Activated naive CD8-positive, alpha-beta T cell treated with anti-CD3 and anti-CD28 coated beads for 36 hours (primary cell): ENCODE measurements around the gene LRP6. TPM values are rescaled to one million over a fixed set of nuclear protein-coding genes. Genes with fewer than 3 reads are reported as not detected.
"Not testable (repeated sequence)": the region's sequence is repeated elsewhere in the genome, so short reads cannot be mapped to it uniquely, and the experiment has no call there.

Source experiments
- DNase-seq: peaks from one replicate; pipeline ENCODE4 v3.0.0; 2021
- H3K27ac Mint-ChIP-seq: one replicate; pipeline ENCODE4 v1.8.0; 2022; ENCODE audit warnings: mild to moderate bottlenecking, moderate library complexity, mixed read lengths
- H3K27me3 Mint-ChIP-seq: one replicate; pipeline ENCODE4 v1.8.0; 2022; ENCODE audit warnings: mild to moderate bottlenecking, mixed read lengths
- H3K36me3 Mint-ChIP-seq: one replicate; pipeline ENCODE4 v1.8.0; 2021; ENCODE audit warnings: mild to moderate bottlenecking, mixed read lengths
- H3K4me1 Mint-ChIP-seq: one replicate; pipeline ENCODE4 v1.8.0; 2021; ENCODE audit warnings: mixed read lengths
- H3K4me3 Mint-ChIP-seq: one replicate; pipeline ENCODE4 v1.8.0; 2022; ENCODE audit warnings: mild to moderate bottlenecking, moderate library complexity, mixed read lengths
- H3K9me3 Mint-ChIP-seq: one replicate; pipeline ENCODE4 v1.8.0; 2022; ENCODE audit warnings: mixed read lengths
- total RNA-seq, 2 experiments: library from RNA; stranded (reverse); gene quantifications; one replicate each; pipeline ENCODE4 v1.2.3, GENCODE V29; 2021

LRP6 gene
- total RNA-seq, 2 experiments from 2014 or later = 2.9 to 4.6 TPM

DNA sequence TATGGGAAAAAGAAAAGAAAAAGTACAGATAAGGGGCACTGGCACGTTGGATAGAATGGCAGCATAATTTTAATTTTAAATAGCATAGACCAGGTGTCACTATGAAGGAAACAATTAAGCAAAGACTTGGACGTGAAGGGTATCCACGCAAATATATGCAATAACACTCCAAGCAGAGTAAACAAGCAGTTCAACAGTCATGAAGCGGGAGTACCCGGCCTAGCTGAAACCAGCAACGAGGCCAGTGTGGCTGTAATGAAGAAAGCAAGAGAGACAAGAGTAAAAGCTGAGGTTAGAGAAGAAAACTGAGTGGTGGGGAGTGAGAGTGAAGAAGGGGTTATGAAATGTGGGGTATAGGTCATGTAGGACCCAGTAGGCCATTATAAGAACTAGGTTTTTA, 110.7 kb downstream of the LRP6 start:
- Mint-ChIP-seq H3K9me3 (no peaks in the 10 kb centered on the region), H3K4me3 (no peak overlapping the region), H3K27ac (no peak overlapping the region), H3K36me3 (no peaks in the 10 kb centered on the region), H3K4me1 (no peaks in the 10 kb centered on the region), H3K27me3 (no peaks in the 10 kb centered on the region)
- no peak for DNase-seq

DNA sequence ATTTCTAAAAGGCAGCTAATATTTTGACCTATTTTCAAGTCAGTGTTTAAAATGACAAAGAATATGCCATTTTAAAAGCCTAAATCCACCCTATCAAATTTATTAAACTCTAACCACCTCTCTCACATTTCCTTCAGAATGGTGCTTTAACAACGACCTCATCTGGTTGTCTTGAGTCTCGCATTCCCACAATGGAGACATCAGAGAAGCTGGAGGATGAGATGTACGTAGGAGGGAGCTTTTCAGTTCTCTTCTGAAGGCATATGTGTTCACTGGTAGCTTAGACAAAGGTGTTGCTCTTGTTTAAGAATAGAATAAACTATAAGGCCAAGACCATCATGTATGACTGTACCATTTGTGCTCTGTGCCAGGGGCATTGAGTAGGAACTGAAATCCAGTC, 113.2 kb downstream of the LRP6 start:
- H3K27ac Mint-ChIP-seq = no peak overlapping the region
- H3K4me3 Mint-ChIP-seq = no peak overlapping the region
- H3K9me3 Mint-ChIP-seq = no peaks in the 10 kb centered on the region
- no peaks in the 10 kb centered on the region for H3K4me1 Mint-ChIP-seq
- no peaks in the 10 kb centered on the region for H3K27me3 Mint-ChIP-seq
- no peak for DNase-seq
- H3K36me3 Mint-ChIP-seq = no peaks in the 10 kb centered on the region

DNA sequence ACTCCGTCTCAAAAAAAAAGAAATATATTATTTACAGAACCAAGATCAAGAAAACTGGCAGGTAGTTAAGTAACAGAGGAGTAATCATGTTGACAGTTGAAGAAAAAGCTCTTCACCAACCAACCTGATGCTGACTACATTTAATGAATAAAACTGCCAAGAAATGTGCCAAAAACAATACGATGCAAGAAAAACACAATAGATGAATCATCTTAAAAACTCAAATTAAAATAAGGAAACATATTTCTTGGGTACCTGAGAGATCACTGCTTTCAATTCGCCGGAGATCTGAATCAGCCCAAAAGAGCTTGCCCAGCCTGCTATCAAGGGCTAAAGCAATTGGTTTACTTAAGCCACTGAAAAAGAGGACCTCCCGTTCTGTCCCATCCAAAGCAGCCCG, 119.7 kb downstream of the LRP6 start:
- Mint-ChIP-seq H3K9me3 (no peaks in the 10 kb centered on the region), H3K27ac (no peak overlapping the region), H3K4me1 (no peaks in the 10 kb centered on the region), H3K27me3 (no peaks in the 10 kb centered on the region), H3K36me3 (no peaks in the 10 kb centered on the region), H3K4me3 (no peak overlapping the region)
- no peak for DNase-seq

GRCh38 chr12:12144531-12144930, 122.3 kb downstream of the LRP6 start:
- H3K4me3 Mint-ChIP-seq, H3K4me1 Mint-ChIP-seq, H3K27me3 Mint-ChIP-seq, H3K36me3 Mint-ChIP-seq, H3K27ac Mint-ChIP-seq, H3K9me3 Mint-ChIP-seq, DNase-seq: not testable (repeated sequence)

DNA sequence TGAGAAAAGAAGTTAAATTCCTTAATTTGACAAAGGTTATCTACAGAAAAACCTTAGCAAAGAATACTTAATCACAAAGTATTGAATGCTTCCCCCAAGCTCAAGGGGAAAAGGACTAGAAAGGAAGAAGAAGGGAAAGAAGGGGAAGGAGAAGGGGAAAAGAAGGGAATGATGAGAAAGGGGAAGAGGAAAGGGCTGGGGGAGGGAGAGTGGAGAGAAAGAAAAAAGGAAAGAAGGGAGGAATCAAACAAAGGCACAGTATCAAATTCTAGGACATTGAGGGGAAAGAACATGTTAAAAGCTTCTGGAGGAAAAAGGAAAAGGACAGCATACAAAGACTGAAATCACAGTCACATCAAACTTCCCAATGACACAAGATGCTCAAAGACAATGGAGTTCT, 125.8 kb downstream of the LRP6 start:
- Mint-ChIP-seq H3K27ac (no peak overlapping the region), H3K27me3 (peaks cover 4% of the 10 kb centered on the region), H3K36me3 (no peaks in the 10 kb centered on the region), H3K4me1 (no peaks in the 10 kb centered on the region), H3K4me3 (no peak overlapping the region), H3K9me3 (no peaks in the 10 kb centered on the region)
- no peak for DNase-seq

DNA sequence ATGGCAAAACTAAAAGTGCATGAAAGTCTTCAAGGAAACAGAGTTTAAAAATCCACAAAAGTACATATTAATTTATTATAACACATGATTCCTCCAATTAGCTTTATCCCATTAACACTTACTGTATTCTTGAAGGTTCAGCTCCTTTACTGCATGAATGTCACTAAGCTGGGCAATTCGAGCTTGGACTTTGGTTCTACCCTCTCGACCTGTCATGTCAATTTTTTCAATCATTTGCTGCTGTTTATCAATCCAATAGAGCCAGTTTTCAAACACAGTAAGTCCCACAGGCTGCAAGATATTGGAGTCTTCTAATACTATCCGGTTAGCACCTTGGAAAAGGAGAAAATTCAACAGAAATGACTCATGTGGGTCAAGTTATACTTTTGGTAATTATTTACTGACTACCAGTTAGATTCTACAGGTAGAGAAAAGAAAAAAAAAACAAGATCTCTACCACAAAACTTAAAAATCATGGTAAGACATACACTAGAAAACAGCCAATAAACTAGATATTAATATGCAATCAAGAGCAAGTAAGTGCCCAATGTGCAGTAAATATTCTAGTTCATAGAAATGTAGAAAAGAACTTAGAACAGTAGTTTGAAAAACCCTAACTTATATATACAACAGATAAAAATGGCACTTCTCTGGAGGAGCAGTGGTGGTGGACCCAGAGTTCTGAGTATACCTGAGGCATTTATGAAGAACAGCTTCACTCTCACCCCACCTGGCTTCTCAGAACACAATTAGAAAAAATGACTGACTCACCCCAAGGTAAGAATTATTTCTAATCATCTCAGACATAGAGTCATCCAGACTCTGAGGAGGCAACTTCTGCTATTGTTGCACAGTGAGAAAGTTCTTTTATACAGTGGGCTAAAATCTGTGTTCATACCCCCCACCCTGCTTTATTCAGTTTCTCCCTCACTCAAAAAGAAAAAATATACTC, 128.4 kb downstream of the LRP6 start:
- H3K27me3 Mint-ChIP-seq = peaks cover 4% of the 10 kb centered on the region
- no peak overlapping the region for H3K27ac Mint-ChIP-seq
- no peaks in the 10 kb centered on the region for H3K4me1 Mint-ChIP-seq
- no peak overlapping the region for H3K4me3 Mint-ChIP-seq
- H3K9me3 Mint-ChIP-seq = no peaks in the 10 kb centered on the region
- H3K36me3 Mint-ChIP-seq = peaks cover 4% of the 10 kb centered on the region
- DNase-seq = no peak

- Mint-ChIP-seq H3K27me3 (no peaks in the 10 kb centered on the region), H3K4me1 (no peaks in the 10 kb centered on the region), H3K4me3 (no peak overlapping the region), H3K36me3 (peaks cover 4% of the 10 kb centered on the region), H3K9me3 (no peaks in the 10 kb centered on the region), H3K27ac (no peak overlapping the region)
- DNase-seq = no peak
Measured at GRCh38 chr12:12133785-12134184, 133.1 kb downstream of the LRP6 start.

DNA sequence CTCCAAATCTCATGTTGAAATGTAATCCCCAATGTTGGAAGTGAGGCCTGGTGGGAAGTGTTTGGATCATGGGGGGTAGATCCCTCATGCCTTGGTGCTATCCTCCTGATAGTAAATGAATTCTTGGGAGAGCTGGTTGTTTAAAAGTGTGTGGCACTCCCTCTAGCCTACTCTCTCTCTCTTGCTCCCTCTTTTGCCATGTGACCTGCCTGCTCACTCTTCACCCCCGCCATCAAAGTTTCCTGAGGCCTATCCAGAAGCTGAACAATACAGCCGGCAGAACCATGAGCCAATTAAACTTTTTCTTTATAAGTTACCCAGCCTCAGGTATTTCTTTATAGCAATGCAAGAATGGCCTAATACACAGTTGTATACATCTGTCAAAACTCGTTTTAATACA, 133.6 kb downstream of the LRP6 start:
- Mint-ChIP-seq H3K27ac (no peak overlapping the region), H3K27me3 (no peaks in the 10 kb centered on the region), H3K4me3 (no peak overlapping the region), H3K4me1 (no peaks in the 10 kb centered on the region), H3K9me3 (no peaks in the 10 kb centered on the region), H3K36me3 (peaks cover 4% of the 10 kb centered on the region)
- DNase-seq = no peak

DNA sequence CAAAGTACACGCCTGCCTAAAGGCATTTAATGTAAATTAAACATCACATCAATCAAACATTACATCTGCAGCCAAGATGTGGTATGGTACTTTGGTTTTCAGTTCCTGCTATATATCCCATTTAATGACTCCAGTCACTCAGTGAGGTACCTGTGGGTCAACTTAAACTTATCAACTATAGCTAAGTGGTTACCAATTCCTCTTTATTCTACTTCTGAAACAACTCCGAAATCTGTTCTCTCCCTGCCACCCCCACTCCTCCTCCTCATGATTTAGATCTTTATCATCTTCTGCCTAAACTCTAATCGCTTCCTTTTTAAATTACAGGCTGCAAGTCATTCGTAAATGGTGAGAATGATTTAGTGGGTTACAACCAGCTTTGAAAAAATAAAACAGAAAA, 138.2 kb downstream of the LRP6 start:
- Mint-ChIP-seq H3K36me3 (no peaks in the 10 kb centered on the region), H3K4me3 (no peak overlapping the region), H3K4me1 (no peaks in the 10 kb centered on the region), H3K9me3 (no peaks in the 10 kb centered on the region), H3K27ac (no peak overlapping the region), H3K27me3 (no peaks in the 10 kb centered on the region)
- no peak for DNase-seq

GRCh38 chr12:12127304-12127703, 139.5 kb downstream of the LRP6 start:
- H3K9me3 Mint-ChIP-seq = no peaks in the 10 kb centered on the region
- H3K4me3 Mint-ChIP-seq = no peak overlapping the region
- H3K36me3 Mint-ChIP-seq = no peaks in the 10 kb centered on the region
- H3K4me1 Mint-ChIP-seq = no peaks in the 10 kb centered on the region
- H3K27ac Mint-ChIP-seq = no peak overlapping the region
- no peak for DNase-seq
- no peaks in the 10 kb centered on the region for H3K27me3 Mint-ChIP-seq

DNA sequence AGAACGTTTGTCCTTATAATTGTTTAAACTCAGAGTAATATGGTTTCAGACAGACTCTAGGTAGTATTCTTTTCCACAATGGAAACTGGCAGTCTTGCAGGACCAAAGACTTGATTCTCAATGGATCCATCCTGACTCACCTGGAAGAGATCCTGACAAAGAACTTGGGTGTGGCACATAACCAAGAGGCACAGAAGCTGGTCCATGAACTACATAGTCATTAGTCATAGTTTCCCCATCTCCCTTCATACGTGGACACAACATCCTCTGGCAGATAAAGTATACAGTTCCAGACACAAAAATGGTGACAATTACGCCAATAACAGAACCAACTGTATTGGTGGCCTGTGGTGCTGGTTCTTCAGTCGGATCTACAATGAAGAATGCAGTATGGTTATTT, 140.3 kb downstream of the LRP6 start:
- no peak for DNase-seq
- Mint-ChIP-seq H3K36me3 (no peaks in the 10 kb centered on the region), H3K27me3 (no peaks in the 10 kb centered on the region), H3K4me3 (no peak overlapping the region), H3K9me3 (no peaks in the 10 kb centered on the region), H3K4me1 (no peaks in the 10 kb centered on the region), H3K27ac (no peak overlapping the region)

- Mint-ChIP-seq H3K4me1 (no peaks in the 10 kb centered on the region), H3K4me3 (no peak overlapping the region), H3K27me3 (no peaks in the 10 kb centered on the region), H3K27ac (no peak overlapping the region), H3K36me3 (no peaks in the 10 kb centered on the region), H3K9me3 (no peaks in the 10 kb centered on the region)
- DNase-seq = no peak
Measured at GRCh38 chr12:12123036-12123604, 143.7 kb downstream of the LRP6 start.

DNA sequence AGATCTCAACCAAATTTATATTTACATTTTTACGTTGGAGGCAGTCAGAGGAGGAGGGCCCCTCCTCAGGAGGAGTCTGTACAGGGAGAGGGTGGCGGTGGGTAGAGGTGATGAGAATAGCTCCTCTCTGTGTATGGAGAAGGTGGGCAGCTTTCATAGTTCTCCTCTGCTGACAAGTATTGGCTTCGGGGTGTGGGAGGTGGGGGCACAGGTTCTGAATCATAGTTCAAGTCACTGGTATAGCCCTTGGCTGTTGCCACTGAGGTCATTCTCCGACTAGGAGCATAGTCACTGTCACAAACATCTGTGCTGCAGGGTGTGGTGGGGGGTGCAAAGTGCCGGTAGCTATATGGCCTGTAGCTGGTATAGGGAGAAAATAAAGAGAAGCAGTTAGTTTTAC, 145.8 kb downstream of the LRP6 start:
- Mint-ChIP-seq H3K4me1 (no peaks in the 10 kb centered on the region), H3K27ac (no peak overlapping the region), H3K36me3 (no peaks in the 10 kb centered on the region), H3K4me3 (no peak overlapping the region), H3K9me3 (no peaks in the 10 kb centered on the region), H3K27me3 (no peaks in the 10 kb centered on the region)
- no peak for DNase-seq

DNA sequence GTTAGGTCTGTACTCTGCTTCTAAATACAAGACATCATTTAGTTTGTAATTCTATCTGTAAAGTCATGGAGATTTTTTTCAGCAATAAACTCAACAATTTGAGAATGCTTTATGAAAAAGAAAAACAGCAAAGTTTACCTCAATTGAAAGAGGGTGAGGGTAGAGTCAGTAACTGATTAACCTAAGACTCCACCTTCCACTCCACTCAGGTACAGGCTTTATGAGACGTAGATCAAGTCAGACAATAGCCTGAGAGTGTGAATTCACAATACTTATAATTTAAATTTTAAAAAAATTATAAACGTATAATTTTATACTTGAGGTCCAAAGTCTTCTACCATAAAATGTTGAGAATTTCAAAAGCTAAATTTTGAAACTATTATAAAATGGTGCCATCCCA, 150.2 kb downstream of the LRP6 start:
- Mint-ChIP-seq H3K36me3 (peaks cover 8% of the 10 kb centered on the region), H3K27me3 (no peaks in the 10 kb centered on the region), H3K4me3 (no peak overlapping the region), H3K4me1 (no peaks in the 10 kb centered on the region), H3K27ac (no peak overlapping the region), H3K9me3 (no peaks in the 10 kb centered on the region)
- no peak for DNase-seq

GRCh38 chr12:12115514-12115913, 151.3 kb downstream of the LRP6 start:
- H3K4me1 Mint-ChIP-seq = no peaks in the 10 kb centered on the region
- H3K27me3 Mint-ChIP-seq = no peaks in the 10 kb centered on the region
- DNase-seq = no peak
- H3K4me3 Mint-ChIP-seq = no peak overlapping the region
- peaks cover 3% of the 10 kb centered on the region for H3K9me3 Mint-ChIP-seq
- peaks cover 8% of the 10 kb centered on the region for H3K36me3 Mint-ChIP-seq
- H3K27ac Mint-ChIP-seq = no peak overlapping the region
